ENCODE measurements around the gene CDH15. TPM values are rescaled to one million over a fixed set of nuclear protein-coding genes. Genes with fewer than 3 reads are reported as not detected.
A peak's percentile ranks its signal among the peaks of the same experiment; 100 is the strongest.

The CDH15 gene
- total and polyA plus RNA-seq, 9 of the 15 experiments (the other 6 are each of a cell fraction or from before 2014, with no cell fraction given): 0.07 to 0.18 TPM; not detected in 7

GRCh38 chr16:89219365-89219764 lies 47.8 kb downstream of the CDH15 start (continued):
- TF ChIP-seq UBTF (IDR thresholded peaks at IDR 0.05; ENCODE audit: borderline replicate concordance in 1 of 2, low read depth in 2 of 2, low read length in 2 of 2) (no peak), NCOA1 (IDR thresholded peaks at IDR 0.05; ENCODE audit: low read depth) (peak; percentile 57; the same call in 1 of the 2 replicates), DDX20 (tag; IDR thresholded peaks at IDR 0.05; ENCODE audit: low read depth) (no peak), SFPQ (IDR thresholded peaks at IDR 0.05; ENCODE audit: low read depth, low read length) (no peak), ZKSCAN3 (CRISPR knock-in tag; IDR thresholded peaks at IDR 0.05) (no peak), CSDE1 (IDR thresholded peaks at IDR 0.05) (no peak; a peak in 1 of 4 replicates), HOXB6 (CRISPR knock-in tag; IDR thresholded peaks at IDR 0.05; ENCODE audit: borderline replicate concordance) (no peak), PRPF4 (IDR thresholded peaks at IDR 0.05; ENCODE audit: insufficient read depth, low read depth, low read length, poor library complexity, severe bottlenecking) (no peak), SAFB2 (IDR thresholded peaks at IDR 0.05; ENCODE audit: borderline replicate concordance, low read depth, low read length, severe bottlenecking) (no peak), SMARCC2 (IDR thresholded peaks at IDR 0.05; ENCODE audit: low read depth) (no peak), ZNF830 (CRISPR knock-in tag; IDR thresholded peaks at IDR 0.05) (no peak), PCBP1 (IDR thresholded peaks at IDR 0.05; ENCODE audit: low read depth, low read length, poor library complexity, severe bottlenecking) (no peak), MITF (IDR thresholded peaks at IDR 0.05) (no peak), THRAP3 (IDR thresholded peaks at IDR 0.05; ENCODE audit: borderline replicate concordance) (no peak), GABPB2 (CRISPR knock-in tag; conservative IDR thresholded peaks at IDR 0.05) (no peak), BRD4 (IDR thresholded peaks at IDR 0.05) (no peak), MEF2D (tag; conservative IDR thresholded peaks at IDR 0.05; ENCODE audit: low read depth) (no peak), SMC3 (conservative IDR thresholded peaks at IDR 0.05; ENCODE audit: insufficient read depth, low read depth, low read length) (no peak), ADNP (tag; IDR thresholded peaks at IDR 0.05) (no peak), ZBED1 (IDR thresholded peaks at IDR 0.05) (no peak), FOS (IDR thresholded peaks at IDR 0.05; ENCODE audit: extremely low read depth, insufficient read length) (no peak), POLR3A (IDR thresholded peaks at IDR 0.05; ENCODE audit: borderline replicate concordance, extremely low read depth, insufficient read depth, insufficient read length) (no peak)

Measured in K562 (cell line).